Amygdala (tissue), 56 donors: ENCODE data around the gene PDGFRB.

Experiments
- DNase-seq, 56 donors: peaks; one replicate each; lab custom pipeline; 2025; lab: John Stamatoyannopoulos, UW

PDGFRB gene

GRCh38 chr5:150155258-150156026 is at the start of gene PDGFRB:
TSS of gene PDGFRB (minus strand) at chr5:150155845. CDS start at chr5:150137047, 18,798 bp downstream.
- peak in 55 of 56 donors; percentile 15 to 86 (median 66) for DNase-seq

GRCh38 chr5:150204590-150204960 is 48.9 kb upstream of the PDGFRB start:
- DNase-seq = no peak

- DNase-seq = no peak
Observed at GRCh38 chr5:150203832-150204589, 48.4 kb upstream of the PDGFRB start.

- peak in 1 of 56 donors; percentile 18 for DNase-seq
Observed at GRCh38 chr5:150202501-150202900, 46.9 kb upstream of the PDGFRB start.

GRCh38 chr5:150197476-150197875 is 41.8 kb upstream of the PDGFRB start:
- no peak for DNase-seq

- no peak for DNase-seq
Observed at GRCh38 chr5:150196986-150197385, 41.3 kb upstream of the PDGFRB start.

- DNase-seq = peak in 2 of 56 donors; percentile 27 to 53
Observed at GRCh38 chr5:150196514-150196913, 40.9 kb upstream of the PDGFRB start.

GRCh38 chr5:150195736-150196485 is 40.3 kb upstream of the PDGFRB start:
- no peak for DNase-seq

GRCh38 chr5:150192462-150192861 is 36.8 kb upstream of the PDGFRB start:
- peak in 11 of 56 donors; percentile 12 to 41 (median 20) for DNase-seq

GRCh38 chr5:150190987-150191386 is 35.3 kb upstream of the PDGFRB start:
- no peak for DNase-seq

GRCh38 chr5:150190503-150190979 is 34.9 kb upstream of the PDGFRB start:
- DNase-seq = no peak

GRCh38 chr5:150189728-150190502 is 34.3 kb upstream of the PDGFRB start, which contains the start of gene SLC6A7:
TSS of gene SLC6A7 (plus strand) at chr5:150190062. CDS start at chr5:150190328, 266 bp downstream.
- no peak for DNase-seq

GRCh38 chr5:150189326-150189725 is 33.7 kb upstream of the PDGFRB start:
- no peak for DNase-seq

GRCh38 chr5:150188146-150188842 is 32.6 kb upstream of the PDGFRB start:
- DNase-seq = no peak

- no peak for DNase-seq
Observed at GRCh38 chr5:150186897-150187296, 31.3 kb upstream of the PDGFRB start.

- DNase-seq = no peak
Observed at GRCh38 chr5:150186137-150186536, 30.5 kb upstream of the PDGFRB start.

- no peak for DNase-seq
Observed at GRCh38 chr5:150184990-150185912, 29.6 kb upstream of the PDGFRB start.

- no peak for DNase-seq
Observed at GRCh38 chr5:150184006-150184405, 28.4 kb upstream of the PDGFRB start.
